NCI-H2171 (cell line): ENCODE measurements around the gene MT1H.
A peak's percentile ranks its signal among the peaks of the same experiment; 100 is the strongest.
"Not testable (repeated sequence)": the region's sequence is repeated elsewhere in the genome, so short reads cannot be mapped to it uniquely, and the experiment has no call there.

Experiments used
- DNase-seq: peaks from one replicate; lab custom pipeline; 2025; lab: John Stamatoyannopoulos, UW

MT1H gene

GRCh38 chr16:56665286-56666261 is 4.0 kb upstream of the MT1H start:
- not testable (repeated sequence) for DNase-seq

GRCh38 chr16:56667581-56668571 is 1.7 kb upstream of the MT1H start, which contains the start of gene MT1G:
MT1G (minus strand) TSS chr16:56668065; CDS start chr16:56667993, 72 bp downstream.
- no peak for DNase-seq

GRCh38 chr16:56669840-56670619 is 416 bp downstream of the MT1H start:
- DNase-seq = no peak

GRCh38 chr16:56670620-56670934 is 963 bp downstream of the MT1H start:
- DNase-seq = no peak

GRCh38 chr16:56671691-56672090 is 2.1 kb downstream of the MT1H start:
- DNase-seq = not testable (repeated sequence)

GRCh38 chr16:56672171-56672570 is 2.6 kb downstream of the MT1H start:
- DNase-seq = not testable (repeated sequence)

- DNase-seq = no peak
These were observed 3.3 kb downstream of the MT1H start for GRCh38 chr16:56672761-56673536.

- DNase-seq = no peak
These were observed 4.3 kb downstream of the MT1H start for GRCh38 chr16:56673921-56674320.

GRCh38 chr16:56674570-56674969 is 5.0 kb downstream of the MT1H start:
- DNase-seq = not testable (repeated sequence)

- no peak for DNase-seq
These were observed 6.1 kb downstream of the MT1H start for GRCh38 chr16:56675685-56676210.

- no peak for DNase-seq
These were observed 7.9 kb downstream of the MT1H start for GRCh38 chr16:56677474-56677873.

- DNase-seq = no peak
These were observed 9.6 kb downstream of the MT1H start for GRCh38 chr16:56679078-56679730.

GRCh38 chr16:56679818-56680217 is 10.2 kb downstream of the MT1H start:
- DNase-seq = no peak

- DNase-seq = peak; percentile 88
These were observed 12.5 kb downstream of the MT1H start, which contains the start of gene MT1X for GRCh38 chr16:56681939-56682702. MT1X (plus strand) TSS chr16:56682470; CDS start chr16:56682541, 71 bp downstream.

GRCh38 chr16:56682703-56683397 is 13.2 kb downstream of the MT1H start:
- DNase-seq = no peak

GRCh38 chr16:56683424-56684172 is 14.0 kb downstream of the MT1H start:
- no peak for DNase-seq

GRCh38 chr16:56684256-56684925 is 14.8 kb downstream of the MT1H start:
- DNase-seq = no peak
